HUDEP-2 (cell line): ENCODE measurements around the gene GGPS1.

Experiments
- DNase-seq, 76 experiments: peaks; one replicate each; lab custom pipeline; 2025; ENCODE audit not compliant: unreplicated experiment in 76 of 76; lab: John Stamatoyannopoulos, UW

The GGPS1 gene

GRCh38 chr1:235391874-235392273 is 63.5 kb downstream of the GGPS1 start:
- no peak for DNase-seq
